HepG2 (cell line): ENCODE measurements around the gene SECTM1. TPM values are rescaled to one million over a fixed set of nuclear protein-coding genes. Genes with fewer than 3 reads are reported as not detected.
A peak's percentile ranks its signal among the peaks of the same experiment; 100 is the strongest.

Experiments used
- CREB1 ChIP-seq, 2 experiments: fragments of 450-650 bp in 1 of 2; IDR thresholded peaks; 2 replicates each; pipeline ENCODE4 v1.6.1; 2016 to 2017; ENCODE audit warnings: control low read depth in 1 of 2, mild to moderate bottlenecking in 1 of 2, missing compliant biosample characterization in 1 of 2, missing genetic modification characterization in 1 of 2
- FOXP1 ChIP-seq, 2 experiments: fragments of 450-650 bp in 1 of 2; IDR thresholded peaks; 2 replicates each; pipeline ENCODE4 v1.6.1; 2017 to 2018; ENCODE audit warnings: antibody characterized with exemption in 1 of 2
- KIAA2018 ChIP-seq: sonication (generic); formaldehyde crosslinking; IDR thresholded peaks from 2 replicates; pipeline ENCODE4 v1.5.0; 2020; ENCODE audit warnings: mild to moderate bottlenecking, missing genetic modification reagents, borderline replicate concordance
- MNT ChIP-seq: fragments of 450-650 bp; IDR thresholded peaks from 2 replicates; pipeline ENCODE4 v1.6.1; 2016
- NFKB2 ChIP-seq: sonication (generic); formaldehyde crosslinking; IDR thresholded peaks from 2 replicates; pipeline ENCODE4 v1.4.0; 2020; ENCODE audit warnings: missing genetic modification reagents, borderline replicate concordance
- TCF12 ChIP-seq, 2 experiments: fragments of 450-650 bp in 1 of 2; sonication (generic) in 1 of 2; formaldehyde crosslinking in 1 of 2; IDR thresholded peaks; 2 replicates each; pipeline versions ENCODE4 v1.6.1 to v1.8.0; 2017 to 2022; ENCODE audit warnings: antibody characterized with exemption in 1 of 2, mild to moderate bottlenecking in 1 of 2, missing genetic modification reagents in 1 of 2, moderate library complexity in 1 of 2
- ZNF510 ChIP-seq: sonication (generic); formaldehyde crosslinking; IDR thresholded peaks from 2 replicates; pipeline ENCODE4 v1.4.0; 2020; ENCODE audit warnings: low read depth, mild to moderate bottlenecking, missing genetic modification reagents
- ZSCAN30 ChIP-seq: sonication (generic); formaldehyde crosslinking; IDR thresholded peaks from 2 replicates; pipeline ENCODE4 v1.5.0; 2020; ENCODE audit warnings: mild to moderate bottlenecking, missing genetic modification reagents
- polyA plus RNA-seq, 8 experiments: library from polyadenylated mRNA; depleted of rRNA in 3 of 8; stranded (reverse) in 7 of 8; unstranded in 1 of 8; fragments of >200 nt; fragmentation: Illumina TruSeq in 4 of 8; extraction: Trizol in 4 of 8; gene quantifications; 2 replicates each; pipeline versions ENCODE4 v1.2.1 to v1.2.3, GENCODE V29; 2011 to 2016; ENCODE audit warnings: low read depth in 4 of 8, missing spikeins in 1 of 8, mixed read lengths in 1 of 8; ENCODE audit not compliant: insufficient read depth in 1 of 8
- total RNA-seq, 5 experiments: library from RNA; depleted of rRNA; stranded (reverse); fragments of >200 nt; fragmentation: Illumina TruSeq; extraction: Trizol; gene quantifications; 2 replicates each; pipeline ENCODE4 v1.2.3, GENCODE V29; 2016; ENCODE audit warnings: low read depth in 1 of 5
- TF ChIP-seq, protein P1 (sequence below): sonication (generic); formaldehyde crosslinking; IDR thresholded peaks from 2 replicates; pipeline ENCODE4 v1.4.0; 2020; ENCODE audit warnings: mild to moderate bottlenecking, missing genetic modification reagents

SECTM1 gene
- total and polyA plus RNA-seq, 2 of the 13 experiments (the other 11 are each of a cell fraction or from before 2014, with no cell fraction given): 3.5 to 5.3 TPM

- TF ChIP-seq, protein P1, sequence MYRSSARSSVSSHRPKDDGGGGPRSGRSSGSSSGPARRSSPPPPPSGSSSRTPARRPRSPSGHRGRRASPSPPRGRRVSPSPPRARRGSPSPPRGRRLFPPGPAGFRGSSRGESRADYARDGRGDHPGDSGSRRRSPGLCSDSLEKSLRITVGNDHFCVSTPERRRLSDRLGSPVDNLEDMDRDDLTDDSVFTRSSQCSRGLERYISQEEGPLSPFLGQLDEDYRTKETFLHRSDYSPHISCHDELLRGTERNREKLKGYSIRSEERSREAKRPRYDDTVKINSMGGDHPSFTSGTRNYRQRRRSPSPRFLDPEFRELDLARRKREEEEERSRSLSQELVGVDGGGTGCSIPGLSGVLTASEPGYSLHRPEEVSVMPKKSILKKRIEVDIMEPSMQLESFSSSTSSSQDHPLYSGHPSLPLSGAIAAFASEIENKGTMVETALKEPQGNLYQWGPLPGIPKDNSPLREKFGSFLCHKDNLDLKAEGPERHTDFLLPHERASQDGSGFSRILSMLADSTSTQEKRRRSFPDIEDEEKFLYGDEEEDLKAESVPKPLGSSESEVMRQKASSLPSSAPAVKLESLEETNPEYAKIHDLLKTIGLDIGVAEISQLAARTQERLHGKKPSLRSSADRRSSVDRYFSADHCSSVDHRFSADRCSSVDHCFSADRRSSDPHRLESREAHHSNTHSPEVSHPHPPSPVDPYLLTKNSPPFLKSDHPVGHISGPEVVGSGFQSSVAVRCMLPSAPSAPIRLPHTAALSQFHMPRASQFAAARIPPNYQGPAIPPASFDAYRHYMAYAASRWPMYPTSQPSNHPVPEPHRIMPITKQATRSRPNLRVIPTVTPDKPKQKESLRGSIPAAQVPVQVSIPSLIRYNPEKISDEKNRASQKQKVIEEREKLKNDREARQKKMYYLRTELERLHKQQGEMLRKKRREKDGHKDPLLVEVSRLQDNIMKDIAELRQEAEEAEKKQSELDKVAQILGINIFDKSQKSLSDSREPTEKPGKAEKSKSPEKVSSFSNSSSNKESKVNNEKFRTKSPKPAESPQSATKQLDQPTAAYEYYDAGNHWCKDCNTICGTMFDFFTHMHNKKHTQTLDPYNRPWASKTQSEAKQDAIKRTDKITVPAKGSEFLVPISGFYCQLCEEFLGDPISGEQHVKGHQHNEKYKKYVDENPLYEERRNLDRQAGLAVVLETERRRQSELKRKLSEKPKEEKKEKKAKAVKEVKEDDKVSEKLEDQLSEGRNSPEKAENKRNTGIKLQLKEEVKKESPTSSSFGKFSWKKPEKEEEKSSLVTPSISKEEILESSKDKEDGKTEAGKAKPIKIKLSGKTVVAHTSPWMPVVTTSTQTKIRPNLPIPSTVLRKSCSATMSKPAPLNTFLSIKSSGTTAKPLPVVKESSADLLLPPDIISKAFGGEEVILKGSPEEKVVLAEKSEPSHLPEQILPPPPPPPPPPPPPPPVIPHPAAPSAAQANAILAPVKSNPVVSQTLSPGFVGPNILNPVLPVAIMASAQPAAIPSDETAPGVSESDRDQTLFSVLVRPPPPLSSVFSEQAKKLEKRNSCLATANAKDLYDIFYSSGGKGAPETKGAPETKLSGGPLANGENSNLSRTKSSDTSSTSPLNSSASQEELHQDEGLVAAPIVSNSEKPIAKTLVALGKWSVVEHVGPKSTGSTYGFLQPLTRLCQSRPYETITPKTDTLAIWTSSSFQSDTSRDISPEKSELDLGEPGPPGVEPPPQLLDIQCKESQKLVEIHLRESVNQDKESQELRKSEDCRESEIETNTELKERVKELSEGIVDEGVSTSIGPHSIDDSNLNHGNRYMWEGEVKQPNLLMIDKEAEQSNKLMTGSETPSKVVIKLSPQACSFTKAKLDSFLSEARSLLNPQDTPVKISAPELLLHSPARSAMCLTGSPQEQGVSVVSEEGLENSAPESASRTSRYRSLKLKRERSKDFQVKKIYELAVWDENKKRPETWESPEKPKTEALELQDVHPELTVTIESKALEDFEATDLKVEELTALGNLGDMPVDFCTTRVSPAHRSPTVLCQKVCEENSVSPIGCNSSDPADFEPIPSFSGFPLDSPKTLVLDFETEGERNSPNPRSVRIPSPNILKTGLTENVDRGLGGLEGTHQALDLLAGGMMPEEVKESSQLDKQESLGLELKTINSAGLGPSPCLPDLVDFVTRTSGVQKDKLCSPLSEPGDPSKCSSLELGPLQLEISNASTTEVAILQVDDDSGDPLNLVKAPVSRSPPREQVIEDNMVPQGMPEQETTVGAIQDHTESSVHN (CRISPR knock-in tag): no peak
- TF ChIP-seq ZNF510 (CRISPR knock-in tag) (no peak), NFKB2 (no peak), MNT (peak; percentile 83), FOXP1 (IDR thresholded peaks at IDR 0.05) (no peak), FOXP1 (CRISPR knock-in tag; IDR thresholded peaks at IDR 0.05) (no peak), TCF12 (IDR thresholded peaks at IDR 0.05) (no peak), TCF12 (CRISPR knock-in tag; IDR thresholded peaks at IDR 0.05) (no peak), CREB1 (IDR thresholded peaks at IDR 0.05) (peak; percentile 73), CREB1 (CRISPR knock-in tag; IDR thresholded peaks at IDR 0.05) (no peak), ZSCAN30 (CRISPR knock-in tag) (no peak), KIAA2018 (CRISPR knock-in tag) (no peak)
These were observed 47.5 kb upstream of the SECTM1 start (continued) for GRCh38 chr17:82380860-82381702.
